ENCODE measurements around the gene SLC9A1.

- no peak for TF ChIP-seq EZH2phosphoT487 (IDR thresholded peaks at IDR 0.05; ENCODE audit: borderline replicate concordance, low read length)
- TF ChIP-seq, protein P1, sequence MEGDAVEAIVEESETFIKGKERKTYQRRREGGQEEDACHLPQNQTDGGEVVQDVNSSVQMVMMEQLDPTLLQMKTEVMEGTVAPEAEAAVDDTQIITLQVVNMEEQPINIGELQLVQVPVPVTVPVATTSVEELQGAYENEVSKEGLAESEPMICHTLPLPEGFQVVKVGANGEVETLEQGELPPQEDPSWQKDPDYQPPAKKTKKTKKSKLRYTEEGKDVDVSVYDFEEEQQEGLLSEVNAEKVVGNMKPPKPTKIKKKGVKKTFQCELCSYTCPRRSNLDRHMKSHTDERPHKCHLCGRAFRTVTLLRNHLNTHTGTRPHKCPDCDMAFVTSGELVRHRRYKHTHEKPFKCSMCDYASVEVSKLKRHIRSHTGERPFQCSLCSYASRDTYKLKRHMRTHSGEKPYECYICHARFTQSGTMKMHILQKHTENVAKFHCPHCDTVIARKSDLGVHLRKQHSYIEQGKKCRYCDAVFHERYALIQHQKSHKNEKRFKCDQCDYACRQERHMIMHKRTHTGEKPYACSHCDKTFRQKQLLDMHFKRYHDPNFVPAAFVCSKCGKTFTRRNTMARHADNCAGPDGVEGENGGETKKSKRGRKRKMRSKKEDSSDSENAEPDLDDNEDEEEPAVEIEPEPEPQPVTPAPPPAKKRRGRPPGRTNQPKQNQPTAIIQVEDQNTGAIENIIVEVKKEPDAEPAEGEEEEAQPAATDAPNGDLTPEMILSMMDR (conservative IDR thresholded peaks at IDR 0.05; ENCODE audit: low read depth, low read length) = peak; percentile 43; the same call in 1 of the 2 replicates
Observed at GRCh38 chr1:27135541-27136235, 19.2 kb downstream of the SLC9A1 start.

Measured in PC-3 (cell line).